Brain microvascular endothelial cell (primary cell): ENCODE data around the gene GNGT1.

ENCODE experiments used
- DNase-seq: peaks from one replicate; pipeline ENCODE4 v3.0.0-alpha.2; 2020
- H3K27ac ChIP-seq: fragments of 250-450 bp; sonication (Bioruptor Pico); 2 replicates; pipeline ENCODE4 v1.5.1; 2020; ENCODE audit warnings: mild to moderate bottlenecking, moderate library complexity
- H3K27me3 ChIP-seq: fragments of 250-450 bp; sonication (Bioruptor Pico); replicated peaks from 2 replicates; pipeline ENCODE4 v1.5.1; 2020; ENCODE audit warnings: mild to moderate bottlenecking
- H3K36me3 ChIP-seq: fragments of 250-450 bp; sonication (Bioruptor Pico); replicated peaks from 2 replicates; pipeline ENCODE4 v1.5.1; 2020; ENCODE audit warnings: mild to moderate bottlenecking
- H3K4me3 ChIP-seq: 2 replicates; pipeline ENCODE4 v1.5.1; 2011; ENCODE audit warnings: low read depth, mild to moderate bottlenecking, control low read depth, low read length, moderate library complexity
- in situ Hi-C: cut with HindIII; loops from 2 replicates; pipeline ENCODE4 v1.10.0; 2017; ENCODE audit warnings: low sequenced_read_pairs, low pct_ligation_motif_present
- TF ChIP-seq, protein P1 (sequence below): IDR thresholded peaks from 2 replicates; pipeline ENCODE4 v1.5.1; 2011; ENCODE audit warnings: low read depth, mild to moderate bottlenecking, moderate library complexity, low read length, control low read depth, inconsistent platforms; ENCODE audit errors: missing control alignments

GNGT1 gene

DNA sequence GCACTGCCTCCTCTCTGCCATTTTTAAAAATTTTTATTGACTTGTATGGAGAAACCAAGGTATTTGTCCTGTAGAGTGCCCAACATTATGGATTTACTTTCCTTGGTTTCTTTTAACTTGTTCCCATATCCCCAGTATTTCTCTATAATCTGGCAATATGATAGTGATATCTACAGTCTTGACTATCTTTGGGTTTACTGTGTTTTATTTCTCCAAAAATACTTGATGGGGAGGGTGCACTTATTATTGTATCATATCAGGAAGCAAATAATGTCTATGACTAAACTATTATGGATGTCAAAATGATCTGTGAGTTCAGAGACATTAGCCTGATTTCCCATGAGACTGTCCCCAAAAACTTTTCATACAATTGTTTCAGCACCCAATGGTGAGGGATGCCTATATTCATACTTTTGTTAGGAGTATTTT, 22.4 kb upstream of the GNGT1 start:
- no peak overlapping the region for H3K4me3 ChIP-seq
- DNase-seq, result peak; percentile 21
- in situ Hi-C loops, result no loop called here
- no peaks in the 10 kb centered on the region for H3K36me3 ChIP-seq
- TF ChIP-seq, protein P1, sequence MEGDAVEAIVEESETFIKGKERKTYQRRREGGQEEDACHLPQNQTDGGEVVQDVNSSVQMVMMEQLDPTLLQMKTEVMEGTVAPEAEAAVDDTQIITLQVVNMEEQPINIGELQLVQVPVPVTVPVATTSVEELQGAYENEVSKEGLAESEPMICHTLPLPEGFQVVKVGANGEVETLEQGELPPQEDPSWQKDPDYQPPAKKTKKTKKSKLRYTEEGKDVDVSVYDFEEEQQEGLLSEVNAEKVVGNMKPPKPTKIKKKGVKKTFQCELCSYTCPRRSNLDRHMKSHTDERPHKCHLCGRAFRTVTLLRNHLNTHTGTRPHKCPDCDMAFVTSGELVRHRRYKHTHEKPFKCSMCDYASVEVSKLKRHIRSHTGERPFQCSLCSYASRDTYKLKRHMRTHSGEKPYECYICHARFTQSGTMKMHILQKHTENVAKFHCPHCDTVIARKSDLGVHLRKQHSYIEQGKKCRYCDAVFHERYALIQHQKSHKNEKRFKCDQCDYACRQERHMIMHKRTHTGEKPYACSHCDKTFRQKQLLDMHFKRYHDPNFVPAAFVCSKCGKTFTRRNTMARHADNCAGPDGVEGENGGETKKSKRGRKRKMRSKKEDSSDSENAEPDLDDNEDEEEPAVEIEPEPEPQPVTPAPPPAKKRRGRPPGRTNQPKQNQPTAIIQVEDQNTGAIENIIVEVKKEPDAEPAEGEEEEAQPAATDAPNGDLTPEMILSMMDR, result no peak
- no peaks in the 10 kb centered on the region for H3K27me3 ChIP-seq
- no peak overlapping the region for H3K27ac ChIP-seq

DNA sequence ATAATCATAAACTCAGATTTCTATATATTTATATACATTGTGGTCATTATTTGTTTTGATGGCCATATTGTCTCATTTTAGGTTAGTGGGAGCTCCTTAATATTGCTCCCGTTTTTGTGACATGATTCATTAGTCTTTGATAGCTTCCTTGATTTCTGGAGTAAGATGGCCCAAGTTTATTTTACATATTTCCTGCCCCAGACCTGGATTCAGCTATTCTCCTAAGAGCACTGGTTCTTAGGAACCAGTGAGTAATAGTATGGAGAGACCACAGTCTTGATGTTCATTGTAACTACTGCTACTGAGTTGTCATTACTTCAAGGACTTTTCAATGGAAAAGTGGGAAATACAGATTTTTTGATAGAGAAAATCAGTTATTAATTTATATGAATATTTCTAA, 21.8 kb upstream of the GNGT1 start:
- H3K27me3 ChIP-seq, result no peaks in the 10 kb centered on the region
- TF ChIP-seq, protein P1, result no peak
- no peak overlapping the region for H3K27ac ChIP-seq
- no peaks in the 10 kb centered on the region for H3K36me3 ChIP-seq
- no peak for DNase-seq
- no peak overlapping the region for H3K4me3 ChIP-seq
- in situ Hi-C loops, result no loop called here

GRCh38 chr7:93889261-93889660, 17.1 kb upstream of the GNGT1 start:
- no peaks in the 10 kb centered on the region for H3K27me3 ChIP-seq
- peak overlapping the region; percentile 73 for H3K27ac ChIP-seq

GRCh38 chr7:93890041-93890463, 16.3 kb upstream of the GNGT1 start:
- peak; percentile 46 for DNase-seq
- Histone ChIP-seq H3K27me3 (no peaks in the 10 kb centered on the region), H3K4me3 (peak overlapping the region; percentile 79), H3K36me3 (no peaks in the 10 kb centered on the region), H3K27ac (peak overlapping the region; percentile 73)
- in situ Hi-C loops, result no loop called here
- TF ChIP-seq, protein P1, result peak; percentile 22

More at GRCh38 chr7:93889261-93889660, 17.1 kb upstream of the GNGT1 start:
- Histone ChIP-seq H3K36me3 (no peaks in the 10 kb centered on the region), H3K4me3 (peak overlapping the region; percentile 79)
- DNase-seq, result peak; percentile 58
- TF ChIP-seq, protein P1, result no peak
- in situ Hi-C loops, result no loop called here

DNA sequence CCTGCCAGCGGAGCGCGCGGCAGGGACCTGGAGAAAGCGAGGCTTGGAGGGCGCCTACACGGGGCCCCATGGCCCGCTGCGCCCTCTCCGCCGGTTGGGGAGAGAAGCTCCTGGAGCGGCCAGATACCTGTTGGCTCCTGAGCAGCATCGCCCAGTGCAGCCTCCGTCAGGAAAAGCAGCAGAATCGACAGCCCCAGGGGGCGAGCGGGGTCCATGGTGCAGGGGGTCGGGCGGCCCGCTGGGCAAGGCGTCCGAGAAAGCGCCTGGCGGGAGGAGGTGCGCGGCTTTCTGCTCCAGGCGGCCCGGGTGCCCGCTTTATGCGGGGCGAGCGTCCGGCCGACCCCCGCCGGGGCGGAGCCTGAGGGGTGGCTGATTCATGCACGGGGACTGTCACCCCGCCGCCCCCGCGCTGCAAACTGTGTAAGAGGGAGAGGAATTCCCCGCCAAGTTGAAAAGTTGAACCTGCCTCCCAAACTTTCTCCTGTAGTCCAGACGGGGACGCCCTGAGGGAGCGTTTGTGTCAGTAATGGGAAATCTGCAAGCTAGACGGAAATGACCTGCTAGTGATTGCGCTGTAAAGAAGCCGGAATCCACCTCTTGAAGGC, 15.8 kb upstream of the GNGT1 start, which contains the start of gene TFPI2:
TSS of gene TFPI2 (minus strand) at position 290 of the 605 bp plus-strand sequence. CDS start at position 215, 75 bp downstream.
- no peaks in the 10 kb centered on the region for H3K36me3 ChIP-seq
- in situ Hi-C loops, result no loop called here
- peak within 1 kb of the TSS; percentile 73 for H3K27ac ChIP-seq
- peak; percentile 93 for DNase-seq
- peak within 1 kb of the TSS; percentile 79 for H3K4me3 ChIP-seq
- TF ChIP-seq, protein P1, result no peak
- no peaks in the 10 kb centered on the region for H3K27me3 ChIP-seq

- H3K27ac ChIP-seq, result no peak overlapping the region
- H3K4me3 ChIP-seq, result no peak overlapping the region
- peak; percentile 21 for DNase-seq
- TF ChIP-seq, protein P1, result no peak
- in situ Hi-C loops, result no loop called here
- no peaks in the 10 kb centered on the region for H3K36me3 ChIP-seq
- no peaks in the 10 kb centered on the region for H3K27me3 ChIP-seq
Observed at GRCh38 chr7:93894426-93894825, 11.9 kb upstream of the GNGT1 start.
